Effector CD8-positive, alpha-beta T cell (primary cell): Measurements from ENCODE around the gene BTBD6.

Experiments used
- DNase-seq: peaks from one replicate; lab custom pipeline; 2025; lab: John Stamatoyannopoulos, UW
- total RNA-seq, 4 experiments: gene quantifications; one replicate each; lab custom pipeline; 2026; lab: John Stamatoyannopoulos, UW

The BTBD6 gene
- 62.1 to 96.3 (median 79.0) reads per million in 4 experiments for total RNA-seq

DNA sequence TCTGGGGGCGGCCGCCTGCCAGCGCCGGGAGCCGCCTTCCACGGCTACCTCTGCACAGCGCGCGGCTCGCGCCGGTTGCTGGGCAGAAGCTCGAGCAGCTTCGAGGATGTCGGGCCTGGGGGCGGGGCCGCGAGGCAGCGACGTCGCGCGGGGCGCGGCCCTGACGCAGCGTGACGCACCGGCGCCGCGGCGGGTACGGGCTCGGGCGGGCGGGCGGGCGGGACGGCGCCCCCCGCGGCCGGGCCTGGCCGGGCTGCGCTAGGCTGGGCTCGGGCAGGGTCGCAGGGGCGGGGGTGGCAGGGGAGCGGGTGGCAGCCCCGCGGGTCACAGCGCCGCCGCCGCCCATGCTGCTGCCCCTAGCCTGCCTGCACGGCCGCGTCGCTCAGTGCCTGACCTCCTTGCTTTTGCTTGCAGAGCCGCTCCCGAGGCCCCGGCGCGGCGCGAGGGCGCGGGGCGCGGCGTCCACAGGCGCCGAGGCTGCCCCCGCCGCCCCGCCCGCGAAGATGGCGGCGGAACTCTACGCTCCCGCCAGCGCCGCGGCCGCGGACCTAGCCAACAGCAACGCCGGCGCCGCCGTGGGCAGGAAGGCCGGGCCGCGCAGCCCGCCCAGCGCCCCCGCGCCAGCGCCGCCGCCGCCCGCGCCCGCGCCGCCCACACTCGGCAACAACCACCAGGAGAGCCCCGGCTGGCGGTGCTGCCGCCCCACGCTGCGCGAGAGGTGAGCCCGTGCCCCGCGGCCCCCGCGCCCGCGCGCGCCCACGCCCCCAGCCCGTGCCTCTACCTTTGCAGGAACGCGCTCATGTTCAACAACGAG, at the start of gene BTBD6:
Gene BTBD6 (plus strand): TSS at position 166 of the 814 bp plus-strand sequence. CDS start 179 bp downstream, at position 345.
- peak; percentile 77 for DNase-seq

DNA sequence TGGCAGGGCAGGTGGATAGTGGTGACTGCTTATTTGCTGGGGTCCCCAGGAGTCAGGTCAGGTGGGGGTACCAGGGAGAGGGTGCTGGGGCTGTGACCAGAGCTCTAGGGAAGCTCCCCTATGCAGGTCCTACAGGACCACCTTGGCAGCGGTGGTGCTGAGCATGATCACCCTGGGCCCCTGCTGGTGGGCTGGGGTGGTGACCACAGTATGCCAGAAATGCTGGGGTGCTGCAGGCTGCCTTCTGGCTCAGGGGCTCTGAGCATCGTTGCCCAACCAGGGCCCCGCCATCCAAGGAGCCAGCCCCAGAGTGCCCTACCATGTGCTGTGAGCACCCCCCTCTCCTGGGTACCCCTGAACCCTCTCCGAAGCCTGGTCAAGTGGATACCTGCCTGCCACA, 49.7 kb upstream of the BTBD6 start:
- no peak for DNase-seq

DNA sequence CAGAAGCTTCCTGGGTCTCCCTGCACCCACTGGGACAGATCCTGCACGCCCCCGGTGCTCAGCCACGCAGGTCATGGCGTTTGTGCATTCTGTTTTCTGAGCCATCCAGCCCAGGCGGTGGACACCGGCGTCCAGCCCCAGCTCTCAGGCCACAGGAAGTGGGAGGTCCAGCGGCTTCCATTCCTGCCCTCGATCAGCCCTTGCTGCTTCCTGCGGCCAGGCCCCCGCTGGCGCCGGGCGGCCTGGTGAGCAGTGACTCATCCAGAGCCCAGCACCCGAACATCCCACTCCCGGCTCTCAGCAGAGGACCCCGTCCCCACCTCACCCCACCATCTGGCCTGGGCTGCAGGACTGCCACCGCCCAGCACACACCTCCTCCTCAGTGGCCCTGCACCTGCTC, 49.2 kb upstream of the BTBD6 start:
- no peak for DNase-seq

DNA sequence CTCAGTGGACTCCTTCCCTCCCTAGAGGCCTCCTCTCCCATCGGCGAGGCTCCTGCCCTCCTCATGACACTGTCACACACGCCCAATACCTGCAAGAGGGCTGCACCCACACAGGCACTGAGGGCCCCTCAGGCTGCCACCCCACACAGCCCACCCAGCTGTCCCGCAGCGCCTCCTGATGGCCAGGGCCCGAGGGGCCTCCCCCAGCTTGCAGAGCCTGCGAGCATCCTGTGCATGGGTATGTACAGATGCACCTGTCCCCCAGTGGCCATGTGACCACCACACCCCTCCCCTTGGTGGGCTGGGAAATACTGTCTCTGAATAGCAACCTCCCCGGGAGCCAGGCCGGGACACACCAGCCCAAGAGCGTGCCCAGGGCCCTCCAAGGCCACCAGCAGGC, 48.3 kb upstream of the BTBD6 start:
- no peak for DNase-seq

DNA sequence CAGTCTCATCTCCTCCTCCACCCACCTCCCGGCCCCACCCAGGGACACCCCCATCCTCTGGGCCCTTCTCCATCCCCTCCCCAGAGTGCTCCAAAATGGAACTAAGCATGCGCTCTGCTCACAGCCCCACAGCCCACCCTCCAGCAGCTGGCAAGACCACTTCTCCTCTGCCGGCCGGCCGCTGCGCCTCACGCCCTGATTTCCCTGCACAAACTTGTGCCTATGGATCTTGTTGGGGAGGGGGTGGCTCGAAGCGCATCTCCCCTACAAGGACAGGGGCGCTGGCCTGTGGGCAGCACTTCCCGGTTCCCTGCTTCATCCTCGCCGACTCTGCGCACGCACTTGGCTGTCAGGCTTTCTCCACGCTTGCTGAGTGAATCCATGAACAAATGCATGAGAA, 47.7 kb upstream of the BTBD6 start:
- no peak for DNase-seq

DNA sequence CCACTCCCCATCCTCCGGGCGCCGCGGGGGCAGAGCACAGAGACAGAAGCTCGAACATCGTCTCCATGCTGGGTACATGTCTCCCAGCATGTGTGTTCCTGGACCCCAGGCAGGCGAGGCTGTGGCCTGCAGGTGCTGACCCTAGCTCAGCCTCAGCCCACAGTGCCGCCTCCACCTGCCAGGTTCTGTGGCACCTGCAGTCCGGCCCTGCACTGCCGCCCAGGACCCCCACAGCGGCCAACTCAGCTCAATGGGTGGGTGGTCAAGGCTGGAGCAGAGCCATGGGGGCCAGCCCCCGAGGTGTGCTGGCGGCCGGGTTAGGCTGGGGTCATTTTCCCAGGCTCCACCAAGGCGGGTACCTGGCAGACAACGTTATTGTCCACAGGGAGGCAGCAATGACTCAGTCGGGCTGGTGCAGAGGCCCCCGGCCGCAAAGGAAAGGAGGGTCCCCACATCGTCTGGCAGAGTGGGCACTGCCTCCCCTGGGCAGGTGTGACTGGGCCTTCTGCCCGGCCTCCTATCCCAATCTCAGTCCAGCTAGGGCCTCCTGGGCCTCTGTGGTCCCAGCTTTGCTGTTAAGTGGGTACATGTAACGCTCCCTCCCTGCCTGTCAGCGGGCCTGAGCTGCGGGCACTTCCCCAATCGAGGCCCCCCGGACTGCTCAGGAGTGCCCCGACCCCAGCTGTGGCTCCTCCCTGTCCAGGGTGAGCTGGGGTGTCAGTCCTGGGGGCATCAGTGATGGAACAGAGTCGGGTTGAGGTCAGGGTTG, 47.0 kb upstream of the BTBD6 start:
- no peak for DNase-seq

DNA sequence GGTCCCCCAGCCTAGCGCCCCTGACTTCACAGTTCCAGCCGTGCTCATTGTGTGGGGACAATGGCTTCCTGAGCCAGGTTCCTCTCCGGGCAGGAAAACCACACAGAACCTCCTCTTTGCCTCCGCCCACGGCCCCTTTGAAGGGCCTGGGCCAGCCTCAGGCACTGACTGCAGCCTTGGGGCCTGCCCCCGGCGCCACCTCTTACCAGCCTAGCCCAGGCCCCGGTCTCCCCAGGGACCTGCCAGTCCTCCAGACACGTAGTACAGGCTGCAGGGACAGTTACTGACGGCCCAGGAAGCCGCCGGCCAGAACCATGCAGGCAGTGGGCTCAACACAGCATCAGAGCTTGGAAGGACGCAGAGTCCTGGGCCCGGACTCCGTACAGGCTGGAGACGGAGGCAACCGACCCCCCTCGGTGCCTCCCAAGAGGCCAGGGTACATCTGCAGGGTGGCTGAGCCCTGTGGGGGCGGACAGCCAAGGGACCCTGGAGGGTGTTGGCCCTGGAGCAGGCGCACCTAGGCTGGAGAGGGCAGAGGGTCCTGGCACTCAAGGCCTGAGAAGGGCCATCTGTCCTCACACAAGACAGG, 46.3 kb upstream of the BTBD6 start:
- DNase-seq = no peak

DNA sequence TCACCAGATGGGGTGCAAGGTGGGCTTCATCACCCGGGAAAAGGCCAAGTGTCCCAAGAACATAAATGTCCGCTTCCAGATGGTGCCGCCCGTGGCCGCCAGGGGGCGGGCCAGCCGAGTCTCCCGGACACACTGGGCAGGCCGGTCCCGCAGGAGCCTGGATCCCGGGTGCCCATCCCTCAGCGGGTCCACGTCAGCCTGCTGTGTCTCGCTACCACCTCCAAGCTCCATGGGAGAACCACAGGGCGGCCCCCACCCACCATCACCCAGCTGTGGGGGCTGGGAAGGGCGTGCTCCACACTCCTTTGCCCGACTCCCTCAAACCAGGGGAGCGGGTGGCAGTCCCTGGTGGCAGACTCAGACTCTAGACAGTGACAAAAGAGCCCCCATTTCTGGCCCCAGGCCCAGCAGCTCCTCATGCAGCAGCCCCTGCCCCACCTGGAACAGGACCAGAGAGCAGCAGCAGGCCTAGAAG, 45.2 kb upstream of the BTBD6 start:
- peak; percentile 44 for DNase-seq

DNA sequence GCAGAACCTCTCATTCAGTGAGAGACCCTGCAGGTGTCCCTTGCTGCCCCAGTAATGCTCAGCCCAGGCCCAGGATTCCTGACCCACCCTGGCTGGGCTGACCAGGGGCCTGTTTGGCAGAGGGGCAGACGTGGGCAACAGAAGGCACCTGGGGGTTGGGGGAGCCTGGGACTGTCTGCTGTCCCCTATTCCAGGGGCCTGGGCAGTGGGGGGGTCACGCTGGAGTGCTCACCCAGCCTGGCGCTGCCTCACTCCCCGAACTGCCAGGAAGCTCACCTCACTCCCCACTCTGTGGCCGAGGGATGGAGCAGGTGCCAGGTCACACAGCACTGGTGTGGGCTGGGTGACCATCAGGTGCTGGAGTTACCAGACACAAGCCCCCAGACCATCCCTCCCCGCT, 44.6 kb upstream of the BTBD6 start:
- no peak for DNase-seq

DNA sequence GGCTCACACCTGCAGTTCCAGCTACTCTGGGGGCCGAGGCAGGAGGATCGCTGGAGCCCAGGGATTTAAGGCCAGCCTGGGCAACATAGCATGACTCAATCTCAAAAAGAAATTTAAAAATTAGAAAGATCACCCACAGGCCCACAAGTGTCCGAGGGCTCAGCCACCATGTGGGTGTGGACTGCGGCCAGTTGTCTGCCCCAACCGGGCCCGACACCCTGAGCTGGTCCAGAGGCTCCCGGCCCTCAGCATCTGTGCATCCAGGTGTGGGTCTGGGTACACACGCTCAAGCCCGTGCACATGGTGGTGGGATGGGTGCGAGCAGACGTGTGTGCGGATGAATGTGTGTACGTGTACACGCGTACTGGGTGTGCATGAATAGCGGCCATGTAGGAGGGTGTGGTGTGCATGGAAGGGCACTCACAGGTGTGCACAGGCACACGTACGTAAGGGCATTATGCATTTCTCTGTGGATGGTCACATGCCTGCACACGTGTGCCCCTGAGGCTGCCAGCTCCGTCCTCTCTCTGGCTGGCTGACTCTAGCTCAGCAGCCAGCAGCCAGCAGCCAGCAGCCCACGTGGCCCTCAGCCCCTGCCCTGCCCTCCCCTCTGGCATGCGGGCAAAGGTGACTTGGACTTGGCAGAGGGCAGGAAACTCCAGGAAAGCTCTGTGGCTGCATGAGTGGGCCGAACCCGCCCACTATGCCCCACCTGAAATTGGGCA, 44.0 kb upstream of the BTBD6 start:
- DNase-seq = no peak

DNA sequence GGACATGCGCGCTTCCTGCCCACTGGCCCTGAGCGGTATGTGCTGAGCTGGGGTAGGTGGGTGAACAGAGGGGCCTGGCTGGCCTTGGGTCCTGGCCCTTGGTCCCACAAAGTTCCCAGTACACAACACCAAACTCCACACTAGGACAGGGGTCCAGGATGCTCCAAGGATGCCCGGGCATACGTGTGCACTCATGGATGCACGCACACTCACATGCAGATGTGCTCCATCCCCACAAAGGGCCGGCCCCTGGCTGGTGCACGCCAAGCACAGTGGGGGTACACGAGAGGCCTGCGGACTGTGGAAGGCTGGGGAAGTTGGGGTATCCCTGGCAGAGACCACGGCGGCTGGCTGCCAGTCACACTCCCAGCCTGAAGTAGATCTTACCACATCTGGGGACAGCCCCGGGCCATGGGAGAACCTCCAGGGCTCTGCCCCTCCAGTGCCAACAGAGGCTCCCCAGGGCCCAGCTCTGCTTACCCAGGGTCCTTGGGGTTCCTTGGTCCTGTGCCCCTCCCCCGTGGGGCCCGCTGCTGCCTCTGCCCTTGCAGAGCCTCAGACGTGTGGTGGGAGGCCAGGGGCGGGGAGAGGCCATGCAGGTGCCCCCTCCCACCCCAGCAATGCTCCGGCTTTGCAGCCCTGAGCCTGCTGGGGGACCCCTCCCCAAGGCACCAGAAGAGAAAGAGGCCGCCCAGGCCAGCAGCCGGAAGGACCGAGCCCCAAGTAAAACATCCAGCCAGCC, 43.2 kb upstream of the BTBD6 start:
- DNase-seq = no peak

DNA sequence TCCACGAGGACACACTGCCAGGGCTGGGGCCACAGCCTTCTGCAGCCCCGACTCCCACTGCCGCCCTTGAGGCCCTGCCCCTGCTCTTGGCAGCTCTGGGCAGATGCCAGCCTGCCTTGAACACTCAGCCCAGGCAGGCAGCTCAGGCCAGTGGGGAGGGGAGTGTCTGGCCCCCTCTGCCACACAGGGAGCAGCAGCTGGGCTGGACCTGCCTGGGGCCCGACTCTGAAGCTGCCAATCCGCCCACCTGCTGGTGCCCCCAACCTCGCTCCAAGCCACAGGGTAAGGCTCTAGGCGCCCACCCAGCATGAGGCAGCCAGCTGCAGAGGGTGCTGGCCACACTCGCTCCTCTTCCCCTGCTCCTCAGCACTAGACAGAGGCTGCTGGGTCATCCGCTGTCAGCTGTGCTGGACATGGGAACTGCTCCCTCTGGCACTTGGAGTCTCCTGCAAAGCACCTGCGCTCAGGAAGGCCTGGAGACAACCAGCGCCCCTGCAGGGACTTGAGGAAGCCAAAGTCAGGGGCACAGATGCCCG, 42.6 kb upstream of the BTBD6 start:
- no peak for DNase-seq

DNA sequence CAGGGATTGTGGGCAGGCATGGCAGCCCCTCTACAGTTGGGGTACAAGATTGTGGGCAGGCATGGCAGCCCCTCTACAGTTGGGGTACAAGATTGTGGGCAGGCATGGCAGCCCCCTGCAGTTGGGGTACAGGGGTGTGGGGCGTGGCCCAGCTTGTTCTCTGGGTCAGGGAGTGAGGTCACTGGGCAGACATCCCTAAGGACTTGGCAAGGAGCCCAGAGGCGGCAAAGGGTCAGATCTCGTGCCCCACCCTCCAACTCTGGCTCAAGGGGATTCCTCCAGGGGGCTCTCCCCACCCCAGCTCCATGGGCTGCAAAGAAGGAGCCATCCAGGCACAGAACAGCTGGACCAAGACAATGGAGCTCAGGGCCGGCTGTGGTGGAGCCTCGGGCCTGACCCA, 41.5 kb upstream of the BTBD6 start:
- no peak for DNase-seq

DNA sequence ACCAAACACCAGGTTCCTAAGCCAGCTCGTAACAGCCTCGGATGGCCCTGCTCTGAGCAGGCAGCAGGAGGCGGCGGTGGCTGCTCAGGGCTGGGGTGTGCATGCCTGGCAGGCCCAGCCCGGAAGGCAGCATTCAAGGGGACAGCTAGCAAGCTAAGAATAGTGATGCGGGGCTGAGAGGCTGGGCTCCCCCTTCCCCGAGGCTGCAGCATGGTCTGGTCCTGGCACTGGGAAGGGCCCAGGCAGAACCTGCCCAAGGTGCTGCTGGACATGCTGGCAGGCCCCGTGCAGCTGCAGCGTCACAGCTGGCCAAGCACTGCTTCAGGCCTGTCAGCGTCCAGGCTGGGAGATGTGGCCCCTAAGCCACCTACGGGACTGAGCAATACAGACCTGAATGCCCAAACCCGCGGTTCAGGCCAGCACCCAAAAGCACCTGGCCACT, 40.9 kb upstream of the BTBD6 start:
- no peak for DNase-seq

DNA sequence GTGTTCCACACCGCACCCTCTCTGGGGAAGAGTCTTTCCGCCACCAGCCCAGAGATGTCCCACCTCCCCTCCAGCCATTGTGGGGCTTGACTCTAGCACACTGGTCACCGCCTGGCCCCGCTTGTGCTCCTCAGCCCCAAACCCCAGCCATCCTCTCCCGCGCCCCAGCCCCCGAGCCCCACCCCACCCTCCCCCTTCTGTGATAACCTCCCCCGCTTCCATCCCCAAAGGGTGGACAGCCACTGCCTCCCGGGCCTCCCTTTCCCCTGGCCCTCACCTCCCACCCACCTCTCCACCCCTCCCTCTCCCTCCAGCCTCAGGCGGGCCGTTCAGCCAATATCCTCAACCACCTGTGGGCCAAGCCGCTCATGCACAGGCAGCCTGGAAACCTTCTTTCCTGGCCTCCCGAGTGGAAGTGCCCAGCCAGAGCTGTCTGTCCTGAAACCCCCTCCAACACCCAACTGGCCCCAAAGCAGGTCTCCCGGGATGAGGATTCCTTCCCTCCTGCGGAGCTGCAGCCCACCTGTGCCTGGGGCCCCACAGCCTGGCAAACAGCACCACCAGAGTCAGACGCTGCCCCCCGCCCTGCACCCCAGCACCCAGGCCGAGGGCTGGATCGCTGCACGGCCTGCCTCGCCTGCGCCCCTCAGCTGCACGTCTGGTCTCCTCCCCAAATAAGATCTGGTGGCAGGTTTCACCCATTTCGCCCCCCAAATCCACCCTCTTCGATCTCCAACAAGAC, 40.2 kb upstream of the BTBD6 start:
- no peak for DNase-seq

DNA sequence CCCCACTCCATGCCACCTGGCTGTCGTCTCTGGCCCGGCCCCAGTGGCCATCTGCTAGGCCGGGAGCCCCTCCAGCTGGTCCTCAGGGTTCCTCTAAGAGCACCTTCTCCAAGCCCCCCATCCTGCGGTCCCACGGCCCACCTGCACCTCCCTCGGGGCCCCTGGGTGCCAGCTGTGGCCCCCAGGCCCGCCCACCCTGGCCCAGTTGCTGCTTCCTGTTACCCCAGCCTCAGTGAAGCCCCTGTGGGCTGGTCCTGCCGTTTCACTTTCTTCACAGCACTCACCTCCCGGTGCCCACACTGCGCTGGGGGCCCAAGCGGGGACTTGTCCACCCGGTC, 39.6 kb upstream of the BTBD6 start:
- no peak for DNase-seq

DNA sequence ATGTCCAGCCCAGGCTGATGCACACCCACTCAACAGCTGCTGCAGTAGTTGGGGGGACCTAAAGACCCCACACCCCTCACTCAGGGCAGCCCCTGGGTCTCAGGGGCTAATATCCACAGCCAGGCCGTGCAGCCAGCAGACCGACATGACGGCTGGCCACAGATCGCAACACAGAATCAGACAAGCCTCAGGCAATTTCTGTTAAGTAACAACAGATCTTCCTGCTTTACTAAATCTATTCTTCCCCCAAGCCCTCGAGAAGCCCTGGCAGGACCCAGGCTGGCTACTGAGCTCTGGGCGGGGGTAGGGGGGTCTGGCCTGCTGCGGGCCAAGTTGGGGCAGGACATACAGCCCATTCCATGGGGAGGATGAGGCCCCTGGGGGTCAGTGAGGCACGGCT, 39.2 kb upstream of the BTBD6 start:
- no peak for DNase-seq

DNA sequence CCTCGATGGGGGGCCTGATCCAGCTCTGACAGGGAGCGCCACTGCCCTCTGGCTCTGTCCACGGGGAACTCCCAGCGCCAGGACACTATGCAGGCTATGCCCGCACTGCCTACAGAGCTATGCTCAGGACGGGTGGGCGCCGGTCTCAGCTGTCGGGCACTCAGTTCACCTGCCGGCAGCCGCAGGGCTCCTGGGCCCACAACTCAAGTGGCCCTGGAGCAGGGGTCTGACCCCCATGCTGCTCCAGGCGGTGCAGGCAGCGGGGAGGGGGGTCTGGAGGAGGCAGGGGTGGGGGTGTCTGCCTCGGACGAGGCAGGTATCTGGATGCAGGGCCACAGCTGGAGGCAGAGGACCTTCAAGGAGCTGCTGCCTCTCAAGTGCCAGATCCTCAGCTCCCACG, 38.7 kb upstream of the BTBD6 start:
- no peak for DNase-seq

DNA sequence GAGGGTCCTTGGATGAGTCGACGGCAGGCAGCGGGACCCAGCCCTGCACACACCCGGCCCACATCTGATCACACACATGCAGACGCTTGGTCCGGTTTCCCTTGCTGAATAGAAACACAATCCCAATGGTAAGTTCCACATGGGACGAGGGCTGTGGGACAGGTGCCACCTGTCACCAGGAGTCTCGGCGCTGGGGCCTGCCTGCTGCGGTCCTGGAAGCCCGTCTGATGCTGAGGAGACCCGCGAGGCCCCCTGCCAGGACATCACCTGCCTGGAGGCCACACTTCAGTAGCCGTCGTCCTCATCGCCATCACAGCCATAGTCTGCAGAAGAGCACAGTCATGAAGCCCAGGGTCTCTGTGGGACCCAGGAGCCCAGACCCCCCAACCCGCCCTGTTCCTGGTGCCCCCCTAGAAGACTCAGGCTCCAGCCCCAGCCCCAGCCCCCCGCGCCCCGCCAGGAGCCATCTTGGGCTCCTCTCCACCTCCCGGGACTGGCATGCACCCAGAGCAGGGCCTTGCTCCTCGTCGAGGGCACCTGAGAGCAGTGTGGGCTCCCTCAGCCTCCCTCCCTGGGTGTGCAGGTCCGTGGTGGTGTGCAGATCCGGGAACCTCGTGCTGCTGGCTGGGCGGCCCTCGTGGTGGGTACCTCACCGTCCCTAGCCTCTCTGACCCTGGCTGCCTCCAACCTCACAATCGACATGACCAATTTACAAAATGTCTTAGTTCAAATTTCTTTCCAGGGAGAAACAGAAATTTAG, 37.9 kb upstream of the BTBD6 start:
- DNase-seq = no peak
